ENCODE data around the gene VCAN.

Gene VCAN

GRCh38 chr5:83494666-83495065, 23.1 kb downstream of the VCAN start:
- no peak for DNase-seq (ENCODE audit: low read depth)

- DNase-seq (ENCODE audit: low read depth) = no peak
Observed at GRCh38 chr5:83496626-83497025, 25.1 kb downstream of the VCAN start.

- DNase-seq (ENCODE audit: low read depth) = no peak
Observed at GRCh38 chr5:83498585-83498984, 27.0 kb downstream of the VCAN start.

GRCh38 chr5:83503662-83504061, 32.1 kb downstream of the VCAN start:
- DNase-seq (ENCODE audit: low read depth) = peak; percentile 74

- no peak for DNase-seq (ENCODE audit: low read depth)
Observed at GRCh38 chr5:83507431-83507830, 35.9 kb downstream of the VCAN start.

- no peak for DNase-seq (ENCODE audit: low read depth)
Observed at GRCh38 chr5:83509540-83509939, 38.0 kb downstream of the VCAN start.

- no peak for DNase-seq (ENCODE audit: low read depth)
Observed at GRCh38 chr5:83510260-83510659, 38.7 kb downstream of the VCAN start.

- DNase-seq (ENCODE audit: low read depth) = no peak
Observed at GRCh38 chr5:83512061-83512745, 40.7 kb downstream of the VCAN start.

- DNase-seq (ENCODE audit: low read depth) = no peak
Observed at GRCh38 chr5:83513081-83513480, 41.5 kb downstream of the VCAN start.

- no peak for DNase-seq (ENCODE audit: low read depth)
Observed at GRCh38 chr5:83513491-83513890, 41.9 kb downstream of the VCAN start.

- no peak for DNase-seq (ENCODE audit: low read depth)
Observed at GRCh38 chr5:83516377-83516776, 44.8 kb downstream of the VCAN start.

GRCh38 chr5:83517072-83517687, 45.6 kb downstream of the VCAN start:
- no peak for DNase-seq (ENCODE audit: low read depth)

GRCh38 chr5:83517688-83518085, 46.1 kb downstream of the VCAN start:
- DNase-seq (ENCODE audit: low read depth) = no peak

- peak; percentile 34 for DNase-seq (ENCODE audit: low read depth)
Observed at GRCh38 chr5:83518319-83519061, 46.9 kb downstream of the VCAN start.

- no peak for DNase-seq (ENCODE audit: low read depth)
Observed at GRCh38 chr5:83522446-83522845, 50.9 kb downstream of the VCAN start.

GRCh38 chr5:83523929-83524328, 52.4 kb downstream of the VCAN start:
- DNase-seq (ENCODE audit: low read depth) = no peak

GRCh38 chr5:83524345-83524744, 52.8 kb downstream of the VCAN start:
- DNase-seq (ENCODE audit: low read depth) = no peak

GRCh38 chr5:83524991-83525390, 53.4 kb downstream of the VCAN start:
- no peak for DNase-seq (ENCODE audit: low read depth)

- DNase-seq (ENCODE audit: low read depth) = no peak
Observed at GRCh38 chr5:83526289-83526688, 54.7 kb downstream of the VCAN start.

- DNase-seq (ENCODE audit: low read depth) = no peak
Observed at GRCh38 chr5:83527221-83527620, 55.7 kb downstream of the VCAN start.

- DNase-seq (ENCODE audit: low read depth) = no peak
Observed at GRCh38 chr5:83527722-83528438, 56.3 kb downstream of the VCAN start.

- no peak for DNase-seq (ENCODE audit: low read depth)
Observed at GRCh38 chr5:83528439-83528769, 56.9 kb downstream of the VCAN start.

- DNase-seq (ENCODE audit: low read depth) = no peak
Observed at GRCh38 chr5:83530193-83530592, 58.6 kb downstream of the VCAN start.
